ENCODE results near the gene CFAP298. TPM values are rescaled to one million over a fixed set of nuclear protein-coding genes. Genes with fewer than 3 reads are reported as not detected.
"Not testable (repeated sequence)": the region's sequence is repeated elsewhere in the genome, so short reads cannot be mapped to it uniquely, and the experiment has no call there.

Gene CFAP298, protein sequence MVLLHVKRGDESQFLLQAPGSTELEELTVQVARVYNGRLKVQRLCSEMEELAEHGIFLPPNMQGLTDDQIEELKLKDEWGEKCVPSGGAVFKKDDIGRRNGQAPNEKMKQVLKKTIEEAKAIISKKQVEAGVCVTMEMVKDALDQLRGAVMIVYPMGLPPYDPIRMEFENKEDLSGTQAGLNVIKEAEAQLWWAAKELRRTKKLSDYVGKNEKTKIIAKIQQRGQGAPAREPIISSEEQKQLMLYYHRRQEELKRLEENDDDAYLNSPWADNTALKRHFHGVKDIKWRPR
- polyA plus RNA-seq: 46.8 TPM
- long read RNA-seq, donor 1, transcript CFAP298-201 (7 exons, 1,692 nt): major isoform, 18 of 21 reads
- long read RNA-seq, donor 1, partial matches to known transcripts: 0 of 21 reads
- long read RNA-seq, donor 1, other reads (novel, unspliced or antisense): 0 of 21 reads
- long read RNA-seq, donor 2, transcript CFAP298-201 (7 exons, 1,692 nt): major isoform, 34 of 49 reads
- long read RNA-seq, donor 2, transcript CFAP298-203 (5 exons, 2,503 nt): minor isoform, 8 of 49 reads
- long read RNA-seq, donor 2, partial matches to known transcripts: 6 of 49 reads
- long read RNA-seq, donor 2, other reads (novel, unspliced or antisense): 0 of 49 reads
- long read RNA-seq, donor 3, transcript CFAP298-201 (7 exons, 1,692 nt): major isoform, 30 of 62 reads
- long read RNA-seq, donor 3, transcript CFAP298-203 (5 exons, 2,503 nt): minor isoform, 10 of 62 reads
- long read RNA-seq, donor 3, partial matches to known transcripts: 21 of 62 reads
- long read RNA-seq, donor 3, other reads (novel, unspliced or antisense): 0 of 62 reads
- long read RNA-seq, donor 4, partial matches to known transcripts: 0 of 4 reads
- long read RNA-seq, donor 4, other reads (novel, unspliced or antisense): 0 of 4 reads
- long read RNA-seq, donor 5, transcript CFAP298-201 (7 exons, 1,692 nt): major isoform, 12 of 15 reads
- long read RNA-seq, donor 5, partial matches to known transcripts: 0 of 15 reads
- long read RNA-seq, donor 5, other reads (novel, unspliced or antisense): 0 of 15 reads
- long read RNA-seq, donor 6, transcript CFAP298-201 (7 exons, 1,692 nt): major isoform, 17 of 36 reads
- long read RNA-seq, donor 6, transcript CFAP298-203 (5 exons, 2,503 nt): minor isoform, 6 of 36 reads
- long read RNA-seq, donor 6, partial matches to known transcripts: 13 of 36 reads
- long read RNA-seq, donor 6, other reads (novel, unspliced or antisense): 0 of 36 reads
- long read RNA-seq, donor 7, transcript CFAP298-201 (7 exons, 1,692 nt): major isoform, 7 of 11 reads
- long read RNA-seq, donor 7, partial matches to known transcripts: 0 of 11 reads
- long read RNA-seq, donor 7, other reads (novel, unspliced or antisense): 0 of 11 reads
- long read RNA-seq, donor 8, transcript CFAP298-203 (5 exons, 2,503 nt): minor isoform, 6 of 40 reads
- long read RNA-seq, donor 8, transcript CFAP298-201 (7 exons, 1,692 nt): major isoform, 26 of 40 reads
- long read RNA-seq, donor 8, partial matches to known transcripts: 6 of 40 reads
- long read RNA-seq, donor 8, other reads (novel, unspliced or antisense): 0 of 40 reads
- long read RNA-seq, donor 9, transcript CFAP298-203 (5 exons, 2,503 nt): minor isoform, 8 of 44 reads
- long read RNA-seq, donor 9, transcript CFAP298-201 (7 exons, 1,692 nt): major isoform, 19 of 44 reads
- long read RNA-seq, donor 9, partial matches to known transcripts: 14 of 44 reads
- long read RNA-seq, donor 9, other reads (novel, unspliced or antisense): 0 of 44 reads
- long read RNA-seq, donor 10, transcript CFAP298-201 (7 exons, 1,692 nt): major isoform, 23 of 43 reads
- long read RNA-seq, donor 10, transcript CFAP298-203 (5 exons, 2,503 nt): minor isoform, 11 of 43 reads
- long read RNA-seq, donor 10, partial matches to known transcripts: 6 of 43 reads
- long read RNA-seq, donor 10, other reads (novel, unspliced or antisense): 0 of 43 reads
- long read RNA-seq, donor 11, transcript CFAP298-201 (7 exons, 1,692 nt): major isoform, 17 of 23 reads
- long read RNA-seq, donor 11, transcript CFAP298-203 (5 exons, 2,503 nt): minor isoform, 6 of 23 reads
- long read RNA-seq, donor 11, partial matches to known transcripts: 0 of 23 reads
- long read RNA-seq, donor 11, other reads (novel, unspliced or antisense): 0 of 23 reads

DNA sequence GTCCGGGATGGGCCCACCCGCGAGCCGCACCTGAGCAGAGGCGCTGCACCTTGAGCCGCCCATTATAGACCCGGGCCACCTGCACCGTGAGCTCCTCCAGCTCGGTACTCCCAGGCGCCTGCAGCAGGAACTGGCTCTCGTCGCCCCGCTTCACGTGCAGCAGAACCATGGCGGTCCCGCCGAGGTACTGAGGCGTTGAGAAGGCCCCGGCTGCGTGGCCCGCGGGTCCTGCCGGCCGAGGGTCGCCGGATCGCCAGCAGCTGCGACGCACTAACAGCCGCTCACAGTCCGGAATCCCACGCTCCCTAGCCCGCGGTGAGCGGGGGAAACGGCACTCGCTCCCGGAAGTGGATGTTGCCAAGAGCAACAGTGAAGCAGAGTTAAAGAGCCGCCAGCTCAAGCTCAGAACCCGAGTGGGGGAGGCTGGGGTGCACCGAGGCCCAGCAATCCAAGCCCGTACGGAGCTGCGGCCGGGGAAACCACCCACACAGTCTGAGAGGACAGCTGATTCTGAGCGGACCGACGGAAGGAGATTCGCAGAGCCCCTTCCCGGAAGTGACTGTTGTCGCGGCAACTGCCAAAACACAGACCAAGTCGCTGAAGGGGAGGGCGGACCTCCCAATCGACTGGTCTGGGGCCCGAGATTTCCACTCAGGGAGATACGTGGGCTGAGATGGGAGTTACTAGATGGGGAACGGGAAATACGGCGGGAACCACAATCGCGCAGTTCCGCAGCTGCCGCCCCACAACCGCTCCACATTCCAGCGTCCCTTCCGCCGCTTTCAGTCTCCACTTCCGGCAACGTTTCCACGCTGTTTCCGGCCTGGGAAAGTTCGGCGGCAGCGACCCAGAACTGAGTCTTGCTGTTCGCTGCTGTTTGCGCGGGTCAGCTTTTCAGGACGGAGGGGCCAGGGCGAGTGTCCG lies at the start of gene CFAP298:
CFAP298 (minus strand) TSS at position 303 of the 924 bp plus-strand sequence; CDS start at position 169, 134 bp downstream.
- Histone ChIP-seq H3K36me3 (ENCODE audit: control insufficient read depth, insufficient read depth, low read length) (peaks cover 15% of the 10 kb centered on the region), H3K27ac (ENCODE audit: low read length) (peak within 1 kb of the TSS; percentile 84), H3K27me3 (ENCODE audit: control insufficient read depth, insufficient read depth, low read length) (no peaks in the 10 kb centered on the region), H3K4me3 (ENCODE audit: low read length) (peak within 1 kb of the TSS; percentile 88), H3K9me3 (ENCODE audit: control insufficient read depth, low read depth, low read length) (no peaks in the 10 kb centered on the region), H3K4me1 (ENCODE audit: control insufficient read depth, insufficient read depth, low read length) (no peaks in the 10 kb centered on the region)
- no CpG with 5 or more reads among the region's 81 CpGs for WGBS (ENCODE audit: insufficient coverage, low lambda C conversion rate)
- DNase-seq: peak; percentile 84 to 97

DNA sequence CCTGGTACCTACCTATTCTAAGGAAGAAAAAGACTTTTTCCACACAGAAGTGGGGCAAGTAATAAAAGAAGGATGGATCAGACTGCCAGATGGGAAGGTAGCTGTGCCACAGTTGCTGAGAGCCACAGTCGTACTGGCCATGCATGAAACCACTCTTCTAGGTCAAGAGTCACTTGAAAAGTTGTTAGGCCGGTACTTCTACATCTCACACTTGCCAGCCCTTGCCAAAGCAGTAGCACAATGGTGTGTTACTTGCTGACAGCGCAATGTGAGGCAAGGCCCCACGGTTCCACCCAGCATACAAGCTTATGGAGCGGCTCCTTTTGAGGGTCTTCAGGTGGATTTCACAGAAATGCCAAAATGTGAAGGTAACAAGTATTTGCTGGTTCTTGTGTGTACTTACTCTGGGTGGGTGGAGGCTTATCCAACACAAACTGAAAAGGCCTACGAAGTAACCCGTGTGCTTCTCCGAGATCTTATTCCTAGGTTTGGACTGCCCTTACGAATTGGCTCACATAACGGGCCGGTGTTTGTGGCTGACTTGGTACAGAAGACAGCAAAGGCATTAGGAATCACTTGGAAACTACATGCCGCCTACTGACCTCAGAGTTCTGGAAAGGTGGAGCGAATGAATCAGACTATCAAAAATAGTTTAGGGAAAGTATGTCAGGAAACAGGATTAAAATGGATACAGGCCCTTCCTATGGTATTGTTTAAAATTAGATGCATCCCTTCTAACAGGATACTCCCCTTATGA lies 49.0 kb upstream of the CFAP298 start:
- peaks cover 52% of the 10 kb centered on the region for H3K36me3 ChIP-seq (ENCODE audit: control insufficient read depth, insufficient read depth, low read length)
- H3K27me3 ChIP-seq (ENCODE audit: control insufficient read depth, insufficient read depth, low read length); H3K4me1 ChIP-seq (ENCODE audit: control insufficient read depth, insufficient read depth, low read length); DNase-seq; H3K9me3 ChIP-seq (ENCODE audit: control insufficient read depth, low read depth, low read length); H3K27ac ChIP-seq (ENCODE audit: low read length); H3K4me3 ChIP-seq (ENCODE audit: low read length): not testable (repeated sequence)
- 100% methylated on average over 1 of the region's 13 CpGs for WGBS (ENCODE audit: insufficient coverage, low lambda C conversion rate)

DNA sequence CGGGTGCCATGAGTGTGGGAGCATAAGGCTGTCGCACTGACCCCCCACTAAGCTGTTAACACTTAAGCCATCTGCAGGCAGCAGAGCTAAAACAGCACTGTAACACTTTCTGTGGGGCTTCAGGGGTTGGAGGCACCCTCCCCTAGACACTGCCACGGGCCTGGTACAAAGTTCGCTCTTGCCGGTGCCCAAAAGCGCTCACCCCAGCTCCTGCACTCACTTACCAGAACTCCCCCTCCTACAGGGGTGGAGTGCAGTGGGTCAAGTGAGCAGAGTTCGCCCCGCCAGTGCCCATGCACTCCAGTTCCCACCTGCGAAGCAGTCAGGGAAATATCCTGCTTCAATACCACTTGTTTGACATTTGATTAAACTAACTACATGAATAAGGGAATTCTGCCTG lies 46.3 kb upstream of the CFAP298 start:
- no peaks in the 10 kb centered on the region for H3K4me1 ChIP-seq (ENCODE audit: control insufficient read depth, insufficient read depth, low read length)
- peaks cover 3% of the 10 kb centered on the region for H3K9me3 ChIP-seq (ENCODE audit: control insufficient read depth, low read depth, low read length)
- H3K4me3 ChIP-seq (ENCODE audit: low read length): no peak overlapping the region
- no peaks in the 10 kb centered on the region for H3K27me3 ChIP-seq (ENCODE audit: control insufficient read depth, insufficient read depth, low read length)
- WGBS (ENCODE audit: insufficient coverage, low lambda C conversion rate): no CpG with 5 or more reads among the region's 9 CpGs
- no peak for DNase-seq
- no peak overlapping the region for H3K27ac ChIP-seq (ENCODE audit: low read length)
- peaks cover 31% of the 10 kb centered on the region for H3K36me3 ChIP-seq (ENCODE audit: control insufficient read depth, insufficient read depth, low read length)

DNA sequence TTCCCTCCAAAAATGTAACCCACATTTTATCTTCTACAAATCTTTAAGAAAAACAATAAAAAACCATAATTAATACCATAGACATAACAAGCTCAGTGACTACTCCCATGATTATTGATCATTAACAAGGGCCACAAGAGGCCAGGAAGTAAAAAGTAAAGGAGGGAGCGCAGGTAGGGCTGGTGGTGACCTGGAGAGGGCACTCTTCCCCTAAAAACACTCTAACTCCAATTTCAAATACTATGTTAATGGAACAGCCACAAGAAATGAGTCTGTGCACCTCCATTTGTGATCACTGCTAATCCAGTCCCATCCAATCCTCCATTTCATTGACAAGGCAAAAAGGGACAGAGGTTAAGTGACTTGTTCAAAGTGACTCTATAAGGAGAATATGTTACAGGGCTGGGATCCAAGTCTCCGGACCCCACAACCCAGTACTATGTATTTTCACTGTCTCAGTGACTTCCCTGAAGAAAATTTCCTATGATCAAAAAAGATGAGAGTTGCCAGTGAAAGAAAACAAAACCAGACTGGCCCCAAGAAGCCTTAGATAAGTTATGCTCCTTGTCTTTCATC lies 41.2 kb upstream of the CFAP298 start:
- Histone ChIP-seq H3K27ac (ENCODE audit: low read length) (no peak overlapping the region), H3K4me1 (ENCODE audit: control insufficient read depth, insufficient read depth, low read length) (no peaks in the 10 kb centered on the region), H3K36me3 (ENCODE audit: control insufficient read depth, insufficient read depth, low read length) (peaks cover 20% of the 10 kb centered on the region), H3K27me3 (ENCODE audit: control insufficient read depth, insufficient read depth, low read length) (no peaks in the 10 kb centered on the region), H3K4me3 (ENCODE audit: low read length) (no peak overlapping the region), H3K9me3 (ENCODE audit: control insufficient read depth, low read depth, low read length) (no peaks in the 10 kb centered on the region)
- peak in 1 of 2 donors; percentile 43 for DNase-seq
- no CpG with 5 or more reads among the region's 2 CpGs for WGBS (ENCODE audit: insufficient coverage, low lambda C conversion rate)

DNA sequence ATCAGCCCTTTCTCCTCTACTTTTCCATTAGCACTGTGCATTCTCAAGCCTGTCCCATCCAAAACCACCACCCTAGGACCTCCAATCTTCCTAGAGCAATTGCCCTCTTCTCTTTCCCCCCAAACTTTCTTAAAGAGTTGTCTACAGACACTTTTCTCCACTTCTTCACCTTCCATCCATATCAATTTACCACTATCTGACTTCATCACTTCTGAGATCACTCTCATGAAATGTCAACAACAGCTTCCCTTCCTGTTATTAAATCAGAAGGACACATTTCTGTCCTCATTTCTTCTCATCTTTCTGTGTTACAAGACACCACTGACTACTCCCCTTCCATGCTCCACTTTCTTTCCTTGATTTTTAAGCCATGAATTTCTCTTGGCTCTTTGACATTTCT lies 36.0 kb upstream of the CFAP298 start:
- no peak overlapping the region for H3K27ac ChIP-seq (ENCODE audit: low read length)
- no peaks in the 10 kb centered on the region for H3K9me3 ChIP-seq (ENCODE audit: control insufficient read depth, low read depth, low read length)
- peaks cover 7% of the 10 kb centered on the region for H3K36me3 ChIP-seq (ENCODE audit: control insufficient read depth, insufficient read depth, low read length)

DNA sequence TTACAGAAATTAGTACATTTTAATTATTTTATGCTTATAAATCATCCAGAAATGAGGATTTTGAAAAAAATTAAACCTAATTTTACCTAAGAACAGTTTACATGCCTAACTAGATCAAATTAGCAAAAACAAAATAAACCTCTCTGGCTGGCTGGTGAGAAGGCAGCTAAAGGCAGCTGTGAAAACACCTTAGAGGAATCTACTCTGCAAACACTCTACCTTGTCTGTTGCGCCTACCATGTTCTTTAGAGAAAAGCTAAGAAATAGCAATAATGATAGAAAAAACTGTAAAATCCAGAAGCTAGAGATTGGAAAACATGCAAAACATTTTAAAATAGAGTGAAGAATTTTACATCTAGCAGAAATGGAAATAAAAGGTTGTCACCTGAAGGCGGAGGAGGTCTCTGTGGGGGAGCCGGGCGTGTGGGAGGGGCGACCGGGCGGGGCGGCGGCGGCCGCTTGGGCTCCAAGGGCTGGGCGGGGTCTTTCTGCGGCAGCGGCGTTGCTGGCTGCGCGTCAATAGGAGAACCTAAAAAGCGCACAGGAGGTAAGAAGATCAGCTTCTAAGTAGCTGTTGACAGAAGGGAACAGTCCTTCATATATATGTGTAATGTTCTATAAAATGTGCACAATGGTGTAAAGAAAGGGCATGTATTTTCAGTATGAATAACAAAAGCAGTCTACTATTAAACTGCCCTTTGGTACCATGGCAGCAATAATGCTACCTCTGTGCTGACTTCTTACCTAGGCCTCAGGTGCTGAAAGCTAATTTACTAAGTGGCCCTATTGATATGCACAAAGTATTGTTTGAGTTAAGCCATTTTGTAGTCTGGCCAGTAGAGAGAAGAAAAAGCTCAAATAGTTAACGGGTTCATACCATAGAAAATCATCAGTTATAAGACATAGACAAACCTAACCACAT lies 33.3 kb upstream of the CFAP298 start:
- Histone ChIP-seq H3K4me3 (ENCODE audit: low read length) (peak overlapping the region; percentile 3), H3K9me3 (ENCODE audit: control insufficient read depth, low read depth, low read length) (no peaks in the 10 kb centered on the region), H3K27ac (ENCODE audit: low read length) (no peak overlapping the region), H3K36me3 (ENCODE audit: control insufficient read depth, insufficient read depth, low read length) (peaks cover 11% of the 10 kb centered on the region), H3K4me1 (ENCODE audit: control insufficient read depth, insufficient read depth, low read length) (peaks cover 3% of the 10 kb centered on the region), H3K27me3 (ENCODE audit: control insufficient read depth, insufficient read depth, low read length) (no peaks in the 10 kb centered on the region)
- peak in 1 of 2 donors; percentile 14 for DNase-seq
- WGBS (ENCODE audit: insufficient coverage, low lambda C conversion rate): 80% methylated on average over 1 of the region's 19 CpGs

More for the DNA sequence above, 36.0 kb upstream of the CFAP298 start:
- Histone ChIP-seq H3K27me3 (ENCODE audit: control insufficient read depth, insufficient read depth, low read length) (no peaks in the 10 kb centered on the region), H3K4me3 (ENCODE audit: low read length) (no peak overlapping the region), H3K4me1 (ENCODE audit: control insufficient read depth, insufficient read depth, low read length) (no peaks in the 10 kb centered on the region)
- DNase-seq: no peak

Measured in large intestine (tissue), 12 donors.